ENCODE data around the gene MYH11.

GRCh38 chr16:15708997-15709396 is 147.8 kb downstream of the MYH11 start:
- no peak for TF ChIP-seq CTCF (IDR thresholded peaks at IDR 0.05)
- TF ChIP-seq POLR2A (IDR thresholded peaks at IDR 0.05) = no peak

All from prostate gland (tissue), 2 donors.